HG02759 (cell line): ENCODE measurements around the gene EXOC6B.

Experiments used
- ATAC-seq: cut with Tn5 transposase; IDR thresholded peaks from one replicate; pipeline ENCODE4 v1.9.1; 2021; ENCODE audit warnings: mild to moderate bottlenecking, moderate library complexity; ENCODE audit not compliant: unreplicated experiment

The EXOC6B gene

DNA sequence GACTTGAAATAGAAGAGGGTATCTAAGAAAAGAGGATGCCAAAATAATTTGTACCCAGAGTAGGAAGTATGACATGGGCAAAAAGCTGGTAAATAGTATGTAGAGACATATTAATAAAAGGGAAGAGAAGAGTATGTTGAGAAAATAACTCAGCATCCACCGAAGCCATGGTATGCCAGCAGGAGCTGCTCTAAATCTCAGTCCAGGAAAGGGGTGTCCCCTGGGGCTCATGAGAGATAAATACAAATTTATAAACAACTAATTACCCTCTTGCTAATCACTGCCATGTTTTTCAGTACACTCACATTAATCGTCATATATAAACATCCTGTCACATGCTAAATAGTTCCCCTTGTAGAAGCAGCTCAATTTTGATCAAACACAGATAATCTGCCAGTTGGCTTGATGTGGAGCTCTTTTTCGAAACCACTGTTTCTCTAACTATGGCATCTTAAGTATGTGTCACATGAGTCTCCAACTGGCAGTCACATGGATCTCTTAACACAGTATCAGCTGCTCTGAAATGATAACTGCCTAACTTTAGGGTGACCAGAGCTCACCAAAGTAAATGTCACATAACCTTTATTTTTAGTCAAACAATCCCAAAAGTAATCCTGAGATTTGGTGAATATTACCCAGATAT, 31.9 kb downstream of the EXOC6B start:
- ATAC-seq: no peak

DNA sequence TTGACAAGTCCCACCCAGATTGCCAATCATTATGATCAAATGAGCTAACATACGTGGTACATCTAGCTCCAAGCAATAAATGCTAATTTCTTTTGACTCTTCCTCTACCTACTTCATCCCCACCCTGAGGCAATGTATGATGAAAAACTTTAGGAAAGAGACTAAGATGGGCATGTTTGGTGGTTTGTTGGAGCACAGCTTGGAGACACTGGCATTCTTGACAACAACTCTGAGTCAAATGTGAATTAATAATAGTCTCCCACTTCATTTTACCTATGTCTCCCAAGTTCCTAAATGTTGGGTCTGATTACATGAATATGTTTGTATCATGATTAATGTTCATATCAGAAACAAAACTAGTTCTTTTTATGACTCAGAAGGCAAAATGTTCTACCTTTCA, 36.6 kb downstream of the EXOC6B start:
- ATAC-seq: no peak

DNA sequence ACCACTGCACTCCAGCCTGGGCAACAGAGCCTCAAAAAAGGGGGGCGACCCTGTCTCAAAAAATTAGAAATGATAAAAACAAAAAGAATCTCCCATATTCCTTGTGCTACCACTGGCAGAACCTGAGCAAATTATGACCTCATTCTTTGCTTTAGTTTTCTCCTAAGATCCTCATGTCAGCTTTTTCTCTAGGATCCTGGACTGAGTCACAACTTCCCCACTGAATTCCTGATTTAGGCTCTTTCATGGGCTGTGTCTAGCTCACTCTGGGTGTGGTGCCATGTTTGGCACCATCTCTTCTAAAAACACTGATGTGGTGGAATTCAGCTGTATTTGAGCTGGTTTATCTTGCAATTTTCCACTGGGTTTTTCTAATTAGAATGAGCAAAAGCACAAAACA, 37.1 kb downstream of the EXOC6B start:
- ATAC-seq: no peak

DNA sequence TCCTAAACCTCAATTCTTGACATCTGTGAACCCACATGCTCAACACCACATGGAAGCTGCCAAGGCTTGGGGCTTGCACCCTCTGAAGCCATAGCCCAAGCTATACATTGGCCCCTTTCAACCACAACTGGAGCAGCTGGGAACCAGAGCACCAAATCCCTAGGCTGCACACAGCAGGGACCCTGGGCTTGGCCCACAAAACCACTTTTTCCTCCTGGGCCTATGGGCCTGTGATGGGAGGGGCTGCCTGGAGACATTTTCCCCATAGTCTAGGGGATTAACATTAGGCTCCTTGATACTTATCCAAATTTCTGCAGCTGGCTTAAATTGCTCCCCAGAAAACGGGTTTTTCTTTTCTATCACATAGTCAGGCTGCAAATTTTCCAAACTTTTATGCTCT, 40.3 kb downstream of the EXOC6B start:
- ATAC-seq: no peak

DNA sequence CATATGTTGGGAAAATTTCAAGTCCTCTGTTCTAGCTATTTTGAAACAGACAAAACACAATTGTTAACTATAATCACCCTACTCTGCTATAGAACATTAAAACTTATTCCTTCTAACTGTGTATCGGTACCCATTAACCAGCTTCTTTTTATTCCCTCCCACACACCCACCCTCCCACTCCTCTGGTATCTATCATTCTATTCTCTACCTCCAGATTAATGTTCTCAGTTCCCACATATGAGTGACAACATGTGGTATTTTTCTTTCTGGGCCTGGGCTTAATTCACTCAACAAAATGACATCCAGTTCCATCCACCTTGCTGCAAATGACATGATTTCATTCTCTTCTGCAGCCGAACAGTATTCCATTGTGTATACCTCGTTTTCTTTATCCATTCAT, 43.3 kb downstream of the EXOC6B start:
- ATAC-seq: no peak

DNA sequence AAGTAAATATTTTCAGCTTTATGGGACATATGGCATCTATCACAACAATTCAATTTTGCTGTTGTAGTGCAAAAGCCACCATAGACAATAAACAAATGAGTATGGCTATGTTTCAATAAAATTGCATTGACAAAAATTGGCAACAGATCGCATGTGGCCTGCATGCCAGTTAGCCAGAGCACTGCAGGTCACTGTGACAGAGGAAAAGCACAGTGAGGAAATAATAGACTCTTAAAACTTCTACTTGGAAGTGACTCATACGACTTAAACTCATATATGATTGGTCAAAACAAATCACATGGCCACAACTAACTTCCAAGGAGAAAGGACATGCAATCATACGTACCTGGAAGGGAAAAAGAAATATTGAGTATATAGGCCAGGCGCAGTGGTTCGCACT, 44.4 kb downstream of the EXOC6B start:
- ATAC-seq: no peak

DNA sequence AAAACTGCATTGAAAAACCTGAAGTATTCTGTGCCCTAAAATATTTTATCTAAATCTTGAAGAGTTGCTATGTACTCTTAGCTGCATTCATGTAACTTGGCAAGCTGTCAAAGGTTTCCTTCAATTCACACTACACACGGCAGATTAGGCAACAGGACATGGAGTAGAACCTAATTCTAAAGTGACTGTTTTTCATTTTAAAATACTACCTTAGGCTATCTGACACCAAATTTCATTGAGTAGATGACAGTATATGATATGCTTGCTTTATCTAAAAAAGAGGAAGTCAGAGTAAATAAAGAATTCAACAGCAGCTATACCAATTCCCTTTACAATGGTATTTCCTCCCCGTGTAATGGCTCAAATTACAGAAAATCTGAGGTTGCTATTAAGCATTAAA, 45.4 kb downstream of the EXOC6B start:
- ATAC-seq: no peak

DNA sequence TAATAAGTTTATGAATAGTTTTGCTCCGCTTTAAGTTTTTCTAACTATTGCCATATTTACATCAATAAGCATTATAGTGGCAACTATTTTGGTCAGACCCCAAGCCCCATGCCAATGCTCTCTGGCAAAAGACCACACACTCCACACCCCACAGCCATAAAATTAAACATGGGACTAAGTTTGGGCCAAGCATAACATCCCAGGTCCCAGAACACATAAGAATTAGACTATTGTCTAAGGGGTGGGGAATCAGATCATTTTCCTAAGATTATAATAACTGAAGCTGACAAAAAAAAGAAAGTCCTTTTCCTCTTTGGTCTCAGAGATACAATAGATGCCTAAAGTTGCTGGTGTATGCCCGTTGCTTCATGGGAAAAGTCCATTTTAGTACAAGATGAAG, 46.3 kb downstream of the EXOC6B start:
- ATAC-seq: no peak

DNA sequence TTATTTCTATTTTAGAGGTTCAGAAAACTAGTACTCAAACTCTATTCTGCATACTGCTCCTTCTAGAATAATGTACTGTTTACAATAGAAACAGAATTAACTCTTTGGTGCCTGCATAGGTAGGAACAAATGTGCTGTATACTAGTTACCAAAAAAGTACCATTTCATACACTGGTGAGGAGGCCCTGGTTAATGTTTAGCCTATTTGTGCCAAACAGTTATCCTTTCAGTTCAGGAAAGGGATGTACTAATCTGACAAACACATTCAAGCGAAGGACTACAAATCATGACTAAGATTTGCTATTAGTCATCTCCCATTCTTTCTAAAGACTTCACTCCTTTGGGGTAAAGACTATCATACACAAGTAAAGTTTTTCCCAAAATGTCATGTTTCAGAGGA, 47.4 kb downstream of the EXOC6B start:
- ATAC-seq: no peak

DNA sequence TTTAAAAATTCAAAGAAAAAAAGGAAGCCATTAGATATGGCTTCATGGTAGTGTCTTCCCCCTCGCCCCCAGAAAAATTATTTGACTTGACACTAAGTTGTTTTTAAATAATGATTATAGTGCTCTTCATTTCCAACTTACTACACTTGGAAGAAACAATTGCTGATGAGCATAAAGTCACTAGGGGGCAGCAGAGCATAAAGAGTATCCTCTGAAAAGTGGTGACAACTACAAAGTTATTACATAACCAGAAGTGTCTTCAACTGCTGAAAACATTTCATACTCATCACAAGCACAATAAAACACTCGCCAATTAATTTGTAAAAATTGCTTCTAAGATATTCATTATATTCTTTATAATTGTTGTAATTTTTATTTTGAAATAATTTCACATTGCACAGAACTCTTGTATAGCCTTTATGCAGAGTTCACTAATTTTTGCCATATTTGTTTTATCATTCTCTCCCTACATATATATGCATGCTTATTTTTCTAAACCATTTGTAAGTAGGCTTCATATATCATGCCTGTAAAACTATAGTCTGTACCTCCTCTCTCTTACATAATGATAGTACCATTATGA, 54.9 kb downstream of the EXOC6B start:
- ATAC-seq: peak; percentile 60

DNA sequence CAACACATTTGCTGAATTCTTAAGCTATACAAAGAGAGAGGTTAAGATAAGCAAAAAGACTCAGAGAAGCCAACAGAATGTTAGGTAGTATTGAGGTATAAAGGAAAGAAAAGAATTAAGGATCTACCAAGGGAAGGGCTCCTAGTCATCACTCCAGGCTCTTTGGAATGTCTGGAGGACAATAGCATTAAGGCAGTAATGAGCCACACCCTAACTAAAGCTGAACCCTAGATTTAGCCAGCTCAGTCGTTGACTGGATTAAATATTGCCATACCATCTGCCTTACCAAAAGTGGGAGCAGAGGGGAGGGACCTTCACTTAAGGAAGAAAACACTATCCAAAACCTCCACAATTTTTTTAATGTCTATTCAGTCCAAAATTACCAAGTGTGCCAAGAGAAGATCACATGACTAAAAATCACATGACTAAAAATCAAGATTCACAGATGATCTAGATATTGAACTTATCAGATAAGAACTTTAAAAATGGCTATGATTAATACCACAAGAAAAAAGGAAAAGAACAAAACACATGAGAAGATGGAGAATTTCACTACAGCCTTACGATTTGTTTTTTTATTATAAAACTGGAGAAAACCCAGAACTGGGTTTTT, 59.7 kb downstream of the EXOC6B start:
- ATAC-seq: no peak

DNA sequence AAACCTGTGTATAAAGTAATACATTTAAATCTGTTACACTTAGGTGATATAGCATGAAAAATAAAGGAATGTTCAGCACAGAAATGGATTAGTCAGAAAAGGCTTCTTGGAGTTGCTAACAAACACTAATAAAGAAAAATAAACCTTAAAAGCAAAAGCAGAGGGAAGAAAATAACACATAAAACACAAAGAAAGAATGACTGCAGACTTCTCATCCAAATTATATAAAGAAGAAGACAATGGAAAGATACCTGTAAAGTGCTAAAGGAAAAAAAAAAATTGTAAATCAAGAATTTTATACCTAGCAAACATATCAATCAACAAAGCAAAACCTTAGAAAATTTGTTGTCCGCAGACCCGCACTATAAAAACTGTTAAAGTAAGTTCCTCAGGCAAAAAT, 63.6 kb downstream of the EXOC6B start:
- ATAC-seq: no peak

DNA sequence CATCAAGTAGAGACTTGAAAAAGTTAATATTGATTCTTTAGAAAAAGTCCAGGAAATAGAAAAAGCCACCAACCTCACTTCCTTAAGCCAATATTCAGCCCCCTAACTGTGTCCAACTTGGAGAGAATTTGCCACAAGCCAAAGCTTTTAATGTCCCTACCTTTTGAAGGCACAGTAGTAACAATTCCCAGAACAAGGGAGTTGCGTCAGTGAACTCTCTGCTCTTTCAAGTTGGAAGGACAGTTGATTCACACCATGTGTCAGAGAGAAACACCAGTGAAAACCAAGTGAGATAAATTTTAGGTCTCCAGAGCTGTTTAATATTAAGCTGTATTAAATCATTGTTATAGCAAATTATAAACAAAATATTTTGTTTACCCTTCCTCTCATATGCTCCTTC, 66.1 kb downstream of the EXOC6B start:
- no peak for ATAC-seq

DNA sequence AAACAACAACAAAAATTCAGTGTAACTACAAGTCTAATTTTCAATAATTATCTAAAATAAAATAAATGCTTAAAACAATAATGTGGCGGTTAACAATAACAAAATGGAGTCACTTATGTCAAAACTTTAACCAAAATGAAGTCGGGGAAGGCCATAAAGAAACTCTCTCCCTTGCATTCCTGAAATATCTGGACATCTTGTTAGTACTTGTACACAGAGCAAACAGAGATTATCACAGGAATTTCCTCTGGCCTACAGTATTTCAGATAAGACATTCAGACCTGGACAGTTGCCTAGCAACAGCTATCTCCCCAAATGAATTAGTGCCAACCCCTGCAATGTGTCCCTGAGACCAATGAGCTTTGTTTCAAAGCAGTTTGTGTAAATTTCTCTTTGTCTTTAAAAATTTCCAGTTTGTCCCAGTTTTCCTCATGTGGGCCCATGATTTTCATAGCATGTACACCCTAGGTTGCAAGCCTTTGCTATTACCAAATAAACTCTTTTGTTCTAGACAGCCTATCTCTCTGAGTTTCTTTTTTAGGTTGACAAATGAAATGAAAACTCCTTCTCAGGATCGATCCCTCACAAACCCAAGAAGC, 68.6 kb downstream of the EXOC6B start:
- no peak for ATAC-seq

DNA sequence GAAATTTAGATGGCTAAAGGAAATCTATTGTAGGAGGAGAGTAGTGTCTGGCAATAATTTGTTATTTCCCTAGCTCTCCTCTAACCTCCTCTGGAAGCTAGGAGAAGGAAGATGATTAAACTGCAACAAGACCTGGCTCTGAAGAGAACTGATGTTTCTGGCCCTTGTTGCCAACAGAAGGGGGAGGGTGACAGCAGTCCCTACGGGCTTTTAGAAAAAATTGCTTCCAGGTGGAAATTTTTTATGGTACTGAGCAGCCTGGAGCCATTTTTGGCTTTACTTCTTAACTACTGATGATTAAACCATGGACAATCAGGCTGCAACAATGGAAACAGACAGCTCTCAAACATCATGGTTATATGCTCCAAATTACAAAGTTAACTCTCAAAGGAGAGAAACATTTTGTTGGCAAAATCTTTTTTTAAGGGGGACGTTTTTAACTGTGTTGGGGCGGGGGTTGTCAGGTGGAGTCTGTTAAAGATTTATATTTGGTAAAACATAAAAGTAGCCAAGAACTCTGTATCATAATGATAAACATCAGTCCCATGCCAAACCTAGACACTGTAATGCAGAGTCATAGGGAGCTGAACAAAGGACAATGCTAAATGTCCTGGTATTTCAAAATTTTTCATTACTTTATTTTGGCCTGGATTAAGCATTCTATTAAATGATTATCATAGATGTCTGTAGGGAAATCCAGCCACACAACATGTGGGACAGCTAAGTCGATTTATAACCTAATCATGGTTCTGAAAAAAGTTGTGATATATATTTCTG, 70.0 kb downstream of the EXOC6B start:
- no peak for ATAC-seq

DNA sequence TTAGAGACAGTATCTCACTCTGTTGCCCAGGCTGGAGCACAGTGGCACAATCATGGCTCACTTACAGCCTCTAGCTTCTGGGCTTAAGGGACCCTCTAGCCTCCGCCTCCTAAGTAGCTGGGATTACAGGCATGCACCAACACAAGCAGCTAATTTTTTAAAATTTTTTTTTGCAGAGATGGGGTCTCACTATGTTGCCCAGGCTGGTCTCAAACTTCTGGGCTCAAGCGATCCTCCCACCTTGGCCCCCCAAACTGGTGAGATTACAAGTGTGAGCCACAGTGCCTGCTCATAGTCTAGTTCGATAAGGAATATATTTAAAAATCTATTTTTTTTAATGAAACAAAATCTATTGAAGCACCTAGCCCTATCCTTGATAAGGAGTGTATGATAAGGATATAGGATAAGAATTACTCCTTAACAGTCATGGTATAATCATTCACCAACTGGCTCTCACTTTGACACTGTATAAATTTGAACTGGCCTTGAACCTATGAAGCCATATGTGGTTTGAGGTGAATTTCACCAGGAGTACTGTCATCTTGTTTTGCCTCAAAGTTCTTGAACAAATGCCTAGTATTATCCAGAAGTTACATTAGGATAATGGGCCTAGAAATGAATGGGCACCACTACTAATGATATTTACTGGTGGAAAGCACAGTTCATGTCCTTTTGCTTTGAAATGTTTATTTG, 71.1 kb downstream of the EXOC6B start:
- no peak for ATAC-seq

DNA sequence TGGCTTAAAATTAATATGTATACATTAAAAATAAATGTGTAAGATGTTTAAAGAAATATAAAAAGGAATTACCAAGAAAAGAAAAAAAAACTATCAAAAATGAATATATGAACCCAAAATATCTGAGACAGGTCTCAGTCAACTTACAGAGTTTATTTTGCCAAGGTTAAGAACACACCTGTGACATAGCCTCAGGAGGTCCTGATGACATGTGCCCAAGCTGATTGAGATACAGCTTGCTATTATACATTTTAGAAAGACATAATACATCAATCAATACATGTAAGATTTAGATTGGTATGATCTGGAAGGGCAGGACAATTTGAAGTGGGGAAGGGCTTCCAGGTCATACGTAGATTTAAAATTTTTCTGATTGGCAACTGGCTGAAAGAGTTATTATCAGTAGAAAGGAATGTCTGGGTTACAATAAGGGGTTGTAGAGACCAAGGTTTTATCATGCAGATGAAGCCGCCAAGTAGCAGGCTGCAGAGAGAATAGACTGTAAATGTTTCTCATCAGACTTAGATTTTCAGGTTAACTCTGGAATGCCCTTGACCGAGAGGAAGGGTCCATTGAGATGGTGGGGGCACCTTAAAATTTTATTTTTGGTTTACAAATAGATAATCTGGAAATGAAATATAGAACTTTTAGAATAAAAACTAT, 74.7 kb downstream of the EXOC6B start:
- ATAC-seq: no peak

DNA sequence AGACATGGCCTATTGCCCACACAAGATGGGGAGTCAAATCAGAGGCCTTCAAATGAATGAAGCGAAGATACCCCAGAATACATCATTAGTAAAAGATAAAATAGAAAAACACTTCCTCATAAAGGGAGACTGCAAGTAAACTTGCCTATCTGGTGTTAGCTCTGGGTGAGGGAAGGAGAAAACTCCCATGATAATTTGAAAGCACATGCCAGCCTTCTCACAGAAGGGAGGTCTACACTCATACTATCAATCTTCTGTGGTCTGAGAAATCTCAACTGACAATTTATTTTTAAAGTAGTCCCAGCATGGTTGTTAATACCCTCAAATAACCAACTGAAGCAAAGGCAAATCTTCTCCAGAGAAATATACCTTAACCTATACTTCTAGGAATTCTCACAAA, 75.4 kb downstream of the EXOC6B start:
- ATAC-seq: no peak

DNA sequence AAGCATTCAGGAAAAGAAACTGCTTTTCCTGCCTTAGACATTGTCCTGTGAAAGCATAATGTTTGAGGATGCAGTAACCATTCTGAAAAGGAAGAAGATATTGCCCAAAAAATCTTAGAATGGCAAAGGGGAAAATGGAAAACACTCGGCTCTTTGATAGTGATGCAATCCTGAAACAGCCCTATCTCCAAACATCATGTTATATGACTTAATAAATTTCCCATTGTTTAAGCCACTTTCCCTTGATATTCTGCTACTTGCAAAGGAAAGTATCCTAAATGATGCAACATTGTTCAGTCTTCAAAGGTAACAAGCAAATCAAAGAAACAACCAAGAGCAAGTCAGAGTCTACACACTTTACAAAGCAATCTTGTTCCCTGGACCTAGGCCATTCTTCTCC, 78.5 kb downstream of the EXOC6B start:
- no peak for ATAC-seq

DNA sequence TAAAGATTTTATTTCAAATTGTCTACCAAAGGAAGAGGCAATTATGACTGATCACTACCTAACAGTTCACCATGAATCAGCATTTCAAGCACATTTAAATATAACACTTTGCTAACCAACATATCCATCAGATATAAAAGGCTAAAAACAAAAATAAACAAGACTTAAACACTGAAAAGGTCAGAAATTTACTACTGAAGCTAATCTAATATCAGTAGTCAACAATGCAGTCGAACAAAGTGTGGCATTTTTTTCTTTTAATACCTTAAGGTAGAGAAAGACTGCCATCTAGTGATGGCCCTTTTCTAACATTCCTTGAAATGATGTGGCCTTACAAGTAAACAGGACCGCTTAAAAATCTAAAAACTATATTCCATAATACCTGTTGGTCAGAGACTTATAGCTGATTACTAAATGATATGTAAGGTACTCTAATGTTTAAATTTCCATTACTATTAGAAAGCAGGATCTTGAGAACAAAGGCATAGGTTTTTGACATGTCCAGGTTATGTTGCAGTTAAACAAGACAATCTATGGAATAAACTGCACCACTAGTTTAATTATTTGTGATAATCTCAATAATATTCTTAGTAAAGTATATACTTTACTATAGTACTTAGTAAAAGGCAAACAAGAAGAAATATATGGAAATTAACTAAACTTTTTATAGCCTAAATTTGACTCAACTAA, 80.0 kb downstream of the EXOC6B start:
- ATAC-seq: no peak
